K562 (cell line): ENCODE measurements around the gene SMG9. TPM values are rescaled to one million over a fixed set of nuclear protein-coding genes. Genes with fewer than 3 reads are reported as not detected.
A peak's percentile ranks its signal among the peaks of the same experiment; 100 is the strongest.

Experiments
- ATF7 ChIP-seq: fragments of 450-650 bp; IDR thresholded peaks from 2 replicates; pipeline ENCODE4 v1.7.1; 2014; ENCODE audit warnings: mild to moderate bottlenecking, moderate library complexity
- CHD2 ChIP-seq: IDR thresholded peaks from 2 replicates; pipeline ENCODE4 v1.6.1; 2011; ENCODE audit warnings: low read depth, low read length
- FOS ChIP-seq: IDR thresholded peaks from 3 replicates; pipeline ENCODE4 v1.6.1; 2011; ENCODE audit not compliant: insufficient read length; ENCODE audit errors: extremely low read depth
- GTF2A2 ChIP-seq: IDR thresholded peaks from 2 replicates; pipeline ENCODE4 v1.6.1; 2016; ENCODE audit warnings: mild to moderate bottlenecking, missing genetic modification characterization, missing compliant biosample characterization
- HEY1 ChIP-seq: fragments of 250-450 bp; sonication (Bioruptor Pico); IDR thresholded peaks from 2 replicates; pipeline ENCODE4 v1.5.0; 2020; ENCODE audit warnings: mild to moderate bottlenecking, moderate library complexity, borderline replicate concordance
- HLTF ChIP-seq: fragments of 450-650 bp; IDR thresholded peaks from 2 replicates; pipeline ENCODE4 v1.6.1; 2016
- KHSRP ChIP-seq: fragments of 450-650 bp; IDR thresholded peaks from 2 replicates; pipeline ENCODE4 v1.6.1; 2017
- NELFE ChIP-seq: IDR thresholded peaks from 2 replicates; pipeline ENCODE4 v1.6.1; 2011; ENCODE audit warnings: mild to moderate bottlenecking; ENCODE audit not compliant: insufficient read depth, insufficient read length
- NR4A1 ChIP-seq, 2 experiments: fragments of 250-450 bp in 1 of 2; fragments of 450-650 bp in 1 of 2; sonication (Bioruptor Pico) in 1 of 2; IDR thresholded peaks; 2 replicates each; pipeline versions ENCODE4 v1.4.0 to v1.6.1; 2016 to 2020; ENCODE audit warnings: mild to moderate bottlenecking in 2 of 2, missing compliant biosample characterization in 1 of 2, missing genetic modification characterization in 1 of 2, moderate library complexity in 1 of 2
- SRSF3 ChIP-seq: fragments of 200-400 bp; formaldehyde crosslinking; IDR thresholded peaks from 2 replicates; pipeline ENCODE4 v1.6.1; 2016; ENCODE audit warnings: mild to moderate bottlenecking, low read length, moderate library complexity; ENCODE audit not compliant: insufficient read depth
- TCF7L2 ChIP-seq: fragments of 150-350 bp; IDR thresholded peaks from 2 replicates; pipeline ENCODE4 v1.6.1; 2016; ENCODE audit warnings: low read depth, mild to moderate bottlenecking, low read length, moderate library complexity
- ZNF217 ChIP-seq: sonication (generic); formaldehyde crosslinking; IDR thresholded peaks from 2 replicates; pipeline ENCODE4 v1.8.0; 2022; ENCODE audit warnings: mild to moderate bottlenecking, missing genetic modification reagents
- ZNF584 ChIP-seq: fragments of 200-800 bp; sonication (Bioruptor generic); IDR thresholded peaks from 2 replicates; pipeline ENCODE4 v1.6.1; 2016; ENCODE audit warnings: low read depth, mild to moderate bottlenecking, missing genetic modification characterization, missing compliant biosample characterization
- ZNF76 ChIP-seq: fragments of 250-450 bp; sonication (Bioruptor Pico); IDR thresholded peaks from 2 replicates; pipeline ENCODE4 v1.4.0; 2020; ENCODE audit warnings: mild to moderate bottlenecking, moderate library complexity, borderline replicate concordance
- polyA plus RNA-seq, 8 experiments: library from polyadenylated mRNA; depleted of rRNA in 4 of 8; stranded (reverse) in 5 of 8; unstranded in 3 of 8; fragments of >200 nt; fragmentation: Nextera tagmentation in 2 of 8; fragmentation: Illumina TruSeq in 1 of 8; extraction: Ambion mirVana in 2 of 8; extraction: Trizol in 1 of 8; gene quantifications; 2 replicates each; pipeline versions ENCODE4 v1.2.1 to v1.2.3, GENCODE V29; 2011 to 2014; ENCODE audit warnings: inconsistent platforms in 1 of 8, missing spikeins in 1 of 8
- total RNA-seq, 7 experiments: library from RNA; depleted of rRNA in 6 of 7; stranded (reverse); fragments of >200 nt in 6 of 7; fragmentation: Illumina TruSeq in 2 of 7; extraction: Trizol in 2 of 7; gene quantifications; 2 replicates each; pipeline versions ENCODE4 v1.2.1 to v1.2.3, GENCODE V29; 2011 to 2021; ENCODE audit warnings: low replicate concordance in 1 of 7
- TF ChIP-seq, protein P1 (sequence below): sonication (generic); formaldehyde crosslinking; IDR thresholded peaks from 2 replicates; pipeline ENCODE4 v1.8.1; 2023; ENCODE audit warnings: mild to moderate bottlenecking, missing genetic modification reagents, moderate library complexity
- TF ChIP-seq, protein P2 (sequence below): fragments of 200-800 bp; sonication (Bioruptor generic); IDR thresholded peaks from 2 replicates; pipeline ENCODE4 v1.6.1; 2016; ENCODE audit warnings: missing genetic modification characterization, missing compliant biosample characterization
- TF ChIP-seq, protein P3 (sequence below): sonication (generic); formaldehyde crosslinking; IDR thresholded peaks from 2 replicates; pipeline ENCODE4 v1.8.0; 2023; ENCODE audit warnings: mild to moderate bottlenecking, missing genetic modification reagents
- TF ChIP-seq, protein P4 (sequence below): IDR thresholded peaks from 3 replicates; pipeline ENCODE4 v1.6.1; 2011; ENCODE audit warnings: borderline replicate concordance, mild to moderate bottlenecking; ENCODE audit not compliant: insufficient read length, insufficient read depth

SMG9 gene
- total and polyA plus RNA-seq, 9 of the 15 experiments (the other 6 are each of a cell fraction or from before 2014, with no cell fraction given): 1.7 to 79.7 (median 40.2) TPM

DNA sequence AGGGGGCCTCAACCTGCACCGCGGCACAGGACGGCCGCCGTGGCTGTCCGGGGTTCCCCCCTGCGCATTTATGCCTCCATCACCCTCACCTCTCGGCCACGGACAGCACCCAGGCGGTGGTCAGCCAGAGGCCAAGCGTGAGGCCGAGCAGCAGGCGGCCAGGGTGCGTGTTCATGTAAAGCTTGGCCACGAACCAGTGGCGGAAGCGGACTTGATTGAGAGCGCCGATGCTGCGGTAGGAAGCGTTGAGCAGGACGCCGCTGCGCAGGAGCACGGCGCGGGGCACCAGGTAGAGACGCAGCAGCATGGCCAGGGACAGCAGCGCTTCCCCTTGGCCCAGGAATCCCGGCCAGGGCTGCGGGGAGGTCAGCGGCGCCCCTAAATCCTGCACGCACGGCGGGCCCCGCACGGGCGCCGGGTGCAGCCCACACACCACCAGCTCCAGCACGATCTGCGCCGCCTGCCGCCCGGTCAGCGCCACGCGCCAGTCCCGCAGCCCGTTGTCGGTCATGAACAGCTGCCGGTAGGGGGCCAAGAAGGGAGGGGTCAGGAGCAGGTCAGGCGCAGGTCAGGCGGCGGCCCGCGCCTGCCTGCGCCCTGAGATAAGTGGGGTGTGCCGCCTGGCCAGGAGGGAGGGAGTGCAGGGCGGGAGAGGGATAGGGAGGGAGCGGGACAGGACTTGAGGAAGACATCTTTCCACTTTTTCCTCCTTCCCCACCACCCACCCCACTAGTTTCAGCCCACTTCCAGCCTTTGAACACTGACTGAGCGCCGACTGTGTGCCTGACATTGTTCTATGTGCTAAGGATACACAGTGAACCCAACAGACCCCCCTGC is 19.6 kb upstream of the SMG9 start (continued):
- TF ChIP-seq, protein P1, sequence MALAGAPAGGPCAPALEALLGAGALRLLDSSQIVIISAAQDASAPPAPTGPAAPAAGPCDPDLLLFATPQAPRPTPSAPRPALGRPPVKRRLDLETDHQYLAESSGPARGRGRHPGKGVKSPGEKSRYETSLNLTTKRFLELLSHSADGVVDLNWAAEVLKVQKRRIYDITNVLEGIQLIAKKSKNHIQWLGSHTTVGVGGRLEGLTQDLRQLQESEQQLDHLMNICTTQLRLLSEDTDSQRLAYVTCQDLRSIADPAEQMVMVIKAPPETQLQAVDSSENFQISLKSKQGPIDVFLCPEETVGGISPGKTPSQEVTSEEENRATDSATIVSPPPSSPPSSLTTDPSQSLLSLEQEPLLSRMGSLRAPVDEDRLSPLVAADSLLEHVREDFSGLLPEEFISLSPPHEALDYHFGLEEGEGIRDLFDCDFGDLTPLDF (CRISPR knock-in tag): peak; percentile 92
- TF ChIP-seq, protein P2, sequence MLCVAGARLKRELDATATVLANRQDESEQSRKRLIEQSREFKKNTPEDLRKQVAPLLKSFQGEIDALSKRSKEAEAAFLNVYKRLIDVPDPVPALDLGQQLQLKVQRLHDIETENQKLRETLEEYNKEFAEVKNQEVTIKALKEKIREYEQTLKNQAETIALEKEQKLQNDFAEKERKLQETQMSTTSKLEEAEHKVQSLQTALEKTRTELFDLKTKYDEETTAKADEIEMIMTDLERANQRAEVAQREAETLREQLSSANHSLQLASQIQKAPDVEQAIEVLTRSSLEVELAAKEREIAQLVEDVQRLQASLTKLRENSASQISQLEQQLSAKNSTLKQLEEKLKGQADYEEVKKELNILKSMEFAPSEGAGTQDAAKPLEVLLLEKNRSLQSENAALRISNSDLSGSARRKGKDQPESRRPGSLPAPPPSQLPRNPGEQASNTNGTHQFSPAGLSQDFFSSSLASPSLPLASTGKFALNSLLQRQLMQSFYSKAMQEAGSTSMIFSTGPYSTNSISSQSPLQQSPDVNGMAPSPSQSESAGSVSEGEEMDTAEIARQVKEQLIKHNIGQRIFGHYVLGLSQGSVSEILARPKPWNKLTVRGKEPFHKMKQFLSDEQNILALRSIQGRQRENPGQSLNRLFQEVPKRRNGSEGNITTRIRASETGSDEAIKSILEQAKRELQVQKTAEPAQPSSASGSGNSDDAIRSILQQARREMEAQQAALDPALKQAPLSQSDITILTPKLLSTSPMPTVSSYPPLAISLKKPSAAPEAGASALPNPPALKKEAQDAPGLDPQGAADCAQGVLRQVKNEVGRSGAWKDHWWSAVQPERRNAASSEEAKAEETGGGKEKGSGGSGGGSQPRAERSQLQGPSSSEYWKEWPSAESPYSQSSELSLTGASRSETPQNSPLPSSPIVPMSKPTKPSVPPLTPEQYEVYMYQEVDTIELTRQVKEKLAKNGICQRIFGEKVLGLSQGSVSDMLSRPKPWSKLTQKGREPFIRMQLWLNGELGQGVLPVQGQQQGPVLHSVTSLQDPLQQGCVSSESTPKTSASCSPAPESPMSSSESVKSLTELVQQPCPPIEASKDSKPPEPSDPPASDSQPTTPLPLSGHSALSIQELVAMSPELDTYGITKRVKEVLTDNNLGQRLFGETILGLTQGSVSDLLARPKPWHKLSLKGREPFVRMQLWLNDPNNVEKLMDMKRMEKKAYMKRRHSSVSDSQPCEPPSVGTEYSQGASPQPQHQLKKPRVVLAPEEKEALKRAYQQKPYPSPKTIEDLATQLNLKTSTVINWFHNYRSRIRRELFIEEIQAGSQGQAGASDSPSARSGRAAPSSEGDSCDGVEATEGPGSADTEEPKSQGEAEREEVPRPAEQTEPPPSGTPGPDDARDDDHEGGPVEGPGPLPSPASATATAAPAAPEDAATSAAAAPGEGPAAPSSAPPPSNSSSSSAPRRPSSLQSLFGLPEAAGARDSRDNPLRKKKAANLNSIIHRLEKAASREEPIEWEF: no peak
- TF ChIP-seq CHD2: no peak; the same call in 1 of the 2 replicates
- peak; percentile 96; the same call in 1 of the 2 replicates for TF ChIP-seq HEY1 (CRISPR knock-in tag)
- no peak for TF ChIP-seq TCF7L2
- TF ChIP-seq FOS: no peak
- TF ChIP-seq ZNF217 (CRISPR knock-in tag): no peak
- TF ChIP-seq, protein P3, sequence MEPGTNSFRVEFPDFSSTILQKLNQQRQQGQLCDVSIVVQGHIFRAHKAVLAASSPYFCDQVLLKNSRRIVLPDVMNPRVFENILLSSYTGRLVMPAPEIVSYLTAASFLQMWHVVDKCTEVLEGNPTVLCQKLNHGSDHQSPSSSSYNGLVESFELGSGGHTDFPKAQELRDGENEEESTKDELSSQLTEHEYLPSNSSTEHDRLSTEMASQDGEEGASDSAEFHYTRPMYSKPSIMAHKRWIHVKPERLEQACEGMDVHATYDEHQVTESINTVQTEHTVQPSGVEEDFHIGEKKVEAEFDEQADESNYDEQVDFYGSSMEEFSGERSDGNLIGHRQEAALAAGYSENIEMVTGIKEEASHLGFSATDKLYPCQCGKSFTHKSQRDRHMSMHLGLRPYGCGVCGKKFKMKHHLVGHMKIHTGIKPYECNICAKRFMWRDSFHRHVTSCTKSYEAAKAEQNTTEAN (CRISPR knock-in tag): 0 out of 2 replicates have a peak, but pooled peaks have one; percentile 78
- no peak for TF ChIP-seq GTF2A2 (tag)
- TF ChIP-seq ATF7: peak; percentile 85
- no peak; the same call in 1 of the 2 replicates for TF ChIP-seq HLTF
- TF ChIP-seq SRSF3: no peak
- 0 out of 2 replicates have a peak, but pooled peaks have one; percentile 16 for TF ChIP-seq KHSRP
- TF ChIP-seq ZNF76 (CRISPR knock-in tag): 0 out of 2 replicates have a peak, but pooled peaks have one; percentile 83
- TF ChIP-seq, protein P4, sequence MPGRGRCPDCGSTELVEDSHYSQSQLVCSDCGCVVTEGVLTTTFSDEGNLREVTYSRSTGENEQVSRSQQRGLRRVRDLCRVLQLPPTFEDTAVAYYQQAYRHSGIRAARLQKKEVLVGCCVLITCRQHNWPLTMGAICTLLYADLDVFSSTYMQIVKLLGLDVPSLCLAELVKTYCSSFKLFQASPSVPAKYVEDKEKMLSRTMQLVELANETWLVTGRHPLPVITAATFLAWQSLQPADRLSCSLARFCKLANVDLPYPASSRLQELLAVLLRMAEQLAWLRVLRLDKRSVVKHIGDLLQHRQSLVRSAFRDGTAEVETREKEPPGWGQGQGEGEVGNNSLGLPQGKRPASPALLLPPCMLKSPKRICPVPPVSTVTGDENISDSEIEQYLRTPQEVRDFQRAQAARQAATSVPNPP: no peak
- TF ChIP-seq NELFE: no peak
- TF ChIP-seq NR4A1 (CRISPR knock-in tag; IDR thresholded peaks at IDR 0.05): no peak; the same call in 1 of the 2 replicates
- TF ChIP-seq NR4A1 (tag; IDR thresholded peaks at IDR 0.05): peak; percentile 84; the same call in 1 of the 2 replicates
- TF ChIP-seq ZNF584 (CRISPR knock-in tag): peak; percentile 86; the same call in 1 of the 2 replicates
